ENCODE measurements around the gene FRAT2.
"Not testable (repeated sequence)": the region's sequence is repeated elsewhere in the genome, so short reads cannot be mapped to it uniquely, and the experiment has no call there.

The FRAT2 gene

GRCh38 chr10:97291357-97292096 is 43.0 kb downstream of the FRAT2 start:
- no peak for DNase-seq (ENCODE audit: low spot score)

- DNase-seq (ENCODE audit: low spot score), result not testable (repeated sequence)
Measured at GRCh38 chr10:97290576-97291356, 43.8 kb downstream of the FRAT2 start.

GRCh38 chr10:97290076-97290475 is 44.5 kb downstream of the FRAT2 start:
- not testable (repeated sequence) for DNase-seq (ENCODE audit: low spot score)
